GM18502 (cell line): ENCODE data around the gene WNT4.

Experiments
- ATAC-seq: cut with Tn5 transposase; IDR thresholded peaks from one replicate; pipeline ENCODE4 v1.9.1; 2021; ENCODE audit warnings: mild to moderate bottlenecking; ENCODE audit not compliant: unreplicated experiment, poor library complexity

WNT4 gene

DNA sequence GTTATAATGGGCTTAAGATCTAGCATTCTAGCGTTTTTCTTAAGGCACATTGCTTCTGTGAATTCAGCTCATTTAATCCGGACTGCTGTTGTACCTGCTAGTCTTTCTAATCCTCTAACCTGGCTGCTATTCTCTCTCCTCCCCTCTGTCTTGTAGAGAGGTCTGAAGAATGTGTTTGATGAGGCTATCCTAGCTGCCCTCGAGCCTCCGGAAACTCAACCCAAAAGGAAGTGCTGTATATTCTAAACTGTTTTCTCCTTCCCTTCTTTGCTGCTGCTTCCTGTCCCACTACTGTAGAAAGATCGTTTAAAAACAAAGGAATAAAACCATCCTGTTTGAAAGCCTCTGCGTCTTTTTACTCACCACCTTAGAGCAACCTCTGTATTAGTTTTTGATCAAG is 53.1 kb downstream of the WNT4 start:
- no peak for ATAC-seq

DNA sequence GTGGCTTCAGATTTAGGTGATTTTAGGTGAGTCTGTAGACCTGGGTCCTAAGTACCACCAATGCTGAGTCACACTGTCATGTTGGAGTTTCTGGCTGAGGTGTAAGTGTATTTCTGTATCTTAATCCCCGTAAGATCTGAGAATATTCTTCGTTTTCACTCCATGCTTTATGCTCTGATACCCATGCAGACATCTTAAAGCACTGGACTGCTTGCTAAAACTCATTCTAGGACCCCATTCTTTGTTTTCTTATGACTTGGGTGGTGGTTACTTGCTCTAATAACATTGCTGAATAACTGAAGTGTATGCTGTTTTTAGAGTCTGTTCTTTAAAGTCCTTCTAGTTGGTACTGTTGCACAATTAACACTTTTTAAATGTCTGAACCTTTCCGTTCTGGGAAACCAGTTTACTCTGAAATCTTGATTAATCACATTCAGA is 53.7 kb downstream of the WNT4 start:
- ATAC-seq: no peak

DNA sequence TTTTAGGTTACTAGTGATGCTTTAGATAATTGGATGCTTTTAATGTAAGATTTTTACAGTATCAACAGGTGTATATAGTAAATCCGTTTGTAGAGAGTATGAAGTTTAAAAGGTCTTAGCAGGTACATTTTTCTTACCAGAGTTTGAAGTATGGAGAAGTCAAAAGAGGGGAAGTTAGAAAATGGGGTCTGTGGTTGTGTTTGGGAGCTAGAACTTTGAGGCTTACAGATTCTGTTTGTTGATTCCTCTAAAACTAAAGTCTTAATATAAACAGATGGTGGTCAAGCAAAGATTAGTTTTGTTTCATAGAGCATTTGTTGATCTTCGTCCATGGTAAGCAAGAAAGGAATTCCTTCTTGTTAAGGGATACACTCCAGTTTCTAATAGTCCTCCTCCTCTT is 54.6 kb downstream of the WNT4 start:
- ATAC-seq: no peak

DNA sequence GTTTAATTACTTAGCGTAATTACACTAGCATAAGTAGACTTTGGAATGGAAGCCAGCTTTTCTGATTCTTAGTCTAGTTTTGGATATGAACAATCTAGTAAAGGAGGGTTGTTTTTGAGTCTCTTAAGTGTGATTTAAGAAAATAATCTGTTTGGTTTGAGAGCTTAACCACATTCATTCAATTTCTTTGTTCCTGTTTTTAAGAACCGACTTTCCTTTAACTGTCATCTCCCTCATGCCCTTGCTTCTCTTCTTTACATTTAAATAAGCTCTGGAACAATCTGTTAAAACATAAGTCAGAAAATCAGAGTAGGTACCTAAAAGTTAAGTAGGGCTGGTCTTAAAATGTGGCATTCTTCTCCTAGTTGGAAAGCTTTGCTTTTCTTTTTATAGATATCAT is 62.7 kb downstream of the WNT4 start:
- ATAC-seq: no peak

DNA sequence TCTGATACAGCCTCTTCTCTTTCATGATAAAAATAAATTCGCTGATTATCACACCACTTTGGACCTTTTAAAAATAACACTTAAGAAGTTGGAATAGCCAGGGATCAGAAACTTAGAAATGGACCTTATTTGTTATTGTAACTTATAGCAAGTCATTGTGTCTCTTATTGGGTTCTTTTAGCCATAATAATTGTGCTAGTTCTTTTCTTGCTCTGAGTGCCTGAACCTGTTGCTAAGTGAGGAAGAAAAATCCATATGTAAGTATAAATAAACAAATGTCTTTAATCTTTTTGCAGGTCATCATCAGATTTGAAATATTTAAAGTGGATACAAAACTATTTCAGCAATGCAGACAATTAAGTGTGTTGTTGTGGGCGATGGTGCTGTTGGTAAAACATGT is 64.8 kb downstream of the WNT4 start:
- ATAC-seq: no peak

DNA sequence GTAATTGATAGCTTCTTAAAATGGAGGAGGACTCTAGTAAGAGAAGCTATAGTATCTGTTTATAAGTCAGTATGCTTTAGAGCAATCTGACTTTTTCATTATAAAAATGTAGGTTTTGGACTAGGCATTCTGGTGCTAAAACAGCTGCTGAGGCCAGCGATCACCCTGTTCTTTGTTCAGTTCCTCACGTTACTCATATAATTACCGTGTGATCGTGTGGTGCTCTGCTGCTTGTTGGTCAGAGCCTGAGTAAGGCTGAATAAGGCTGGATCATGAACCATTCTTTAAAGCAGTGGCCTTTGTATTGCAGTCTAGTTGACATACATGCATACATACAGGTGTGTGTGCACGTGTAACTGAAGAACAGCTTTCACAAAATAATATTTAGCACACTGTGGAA is 65.2 kb downstream of the WNT4 start:
- no peak for ATAC-seq

DNA sequence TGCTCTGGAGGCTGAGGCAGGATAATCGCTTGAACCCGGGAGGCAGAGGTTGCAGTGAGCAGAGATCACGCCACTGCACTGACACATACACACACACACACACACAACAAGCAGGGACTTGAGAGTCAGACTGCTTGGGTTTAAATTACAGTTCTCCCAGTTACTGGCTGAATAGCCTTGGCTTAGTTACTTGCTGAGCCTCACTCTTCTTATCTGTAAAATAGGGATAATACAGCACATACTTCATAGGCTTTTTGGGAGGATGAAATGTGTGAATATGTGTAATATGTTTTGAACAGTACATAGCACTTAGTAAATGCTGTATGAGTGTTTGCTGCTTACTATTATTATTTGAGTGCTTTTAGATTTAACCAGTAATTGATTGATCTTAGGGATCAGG is 66.6 kb downstream of the WNT4 start:
- no peak for ATAC-seq

DNA sequence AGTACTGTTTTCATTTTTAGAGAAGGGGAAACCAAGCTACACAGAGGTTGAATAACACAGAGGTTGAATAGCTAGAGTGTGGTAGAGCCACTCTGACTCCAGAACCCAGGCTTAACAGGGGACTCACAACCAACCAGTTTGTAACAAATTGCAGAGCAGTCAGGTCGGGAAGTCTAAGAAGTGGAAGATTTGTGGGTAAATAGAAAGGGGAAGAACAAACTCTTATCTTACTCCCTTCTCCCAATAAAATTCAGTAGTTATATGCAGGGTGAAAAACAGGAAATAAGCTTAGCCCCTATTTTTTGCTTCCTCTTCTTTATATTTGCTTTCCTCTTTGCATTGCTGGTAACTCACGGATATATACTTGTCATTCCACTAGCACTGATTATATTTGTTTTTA is 67.2 kb downstream of the WNT4 start:
- ATAC-seq: no peak

DNA sequence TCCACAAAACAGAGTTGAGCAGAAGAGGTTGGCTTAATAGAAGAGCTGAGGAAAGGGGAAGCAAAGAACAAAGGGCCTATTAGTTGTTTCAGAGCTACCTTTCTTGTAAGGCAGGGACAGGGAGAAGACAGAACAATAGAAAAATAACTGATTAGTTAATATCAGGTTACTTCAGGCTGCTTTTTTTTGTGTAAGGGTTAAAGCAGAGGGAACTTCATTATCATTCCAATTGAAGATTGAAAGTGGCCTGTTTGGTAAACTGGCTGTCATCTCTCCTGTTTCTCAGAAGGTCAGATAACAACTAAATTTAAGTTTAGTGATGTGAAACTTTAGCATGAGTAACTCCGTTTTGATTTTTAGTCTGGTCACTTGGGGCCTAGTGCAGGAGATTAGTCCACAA is 68.1 kb downstream of the WNT4 start:
- no peak for ATAC-seq

DNA sequence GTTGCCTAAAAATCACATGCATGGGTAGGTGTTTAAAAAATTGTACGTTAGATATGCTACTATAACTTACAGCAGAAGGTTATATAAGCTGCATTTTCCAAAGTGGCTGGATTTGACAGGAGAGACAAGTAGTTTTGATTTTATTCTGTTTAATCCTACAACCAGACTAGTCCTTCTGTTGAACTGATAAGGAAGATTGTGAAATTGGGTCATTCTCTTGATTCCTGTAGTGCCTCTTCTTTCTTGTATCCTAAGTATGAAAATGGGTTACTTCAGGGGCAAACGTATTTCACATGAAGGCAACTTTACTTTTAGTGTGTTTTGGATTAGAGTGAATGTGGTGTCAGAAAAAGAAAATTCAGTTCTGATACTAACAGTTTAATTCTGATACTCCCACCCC is 71.4 kb downstream of the WNT4 start:
- no peak for ATAC-seq
